Ascending aorta (tissue), 2 donors: Measurements from ENCODE around the gene ENPP4. TPM values are rescaled to one million over a fixed set of nuclear protein-coding genes. Genes with fewer than 3 reads are reported as not detected.

Source experiments
- DNase-seq, 2 donors: peaks; one replicate each; pipeline ENCODE4 v3.0.0-alpha.2; 2019; ENCODE audit warnings: low spot score in 2 of 2
- H3K27ac ChIP-seq, 2 donors: fragments of 200-600 bp; sonication (generic); one replicate each; pipeline ENCODE4 v1.5.1; 2016 to 2017; ENCODE audit warnings: mild to moderate bottlenecking in 1 of 2
- H3K27me3 ChIP-seq: fragments of 200-600 bp; sonication (generic); one replicate; pipeline ENCODE4 v1.5.1; 2017
- H3K36me3 ChIP-seq, 2 donors: fragments of 200-600 bp; sonication (generic); one replicate each; pipeline ENCODE4 v1.5.1; 2016
- H3K4me1 ChIP-seq, 2 donors: fragments of 200-600 bp; sonication (generic); one replicate each; pipeline ENCODE4 v1.5.1; 2016 to 2017; ENCODE audit warnings: mild to moderate bottlenecking in 1 of 2
- H3K4me3 ChIP-seq, 2 donors: fragments of 200-600 bp; sonication (generic); one replicate each; pipeline ENCODE4 v1.5.1; 2016 to 2017; ENCODE audit warnings: mild to moderate bottlenecking in 1 of 2
- H3K9me3 ChIP-seq, 2 donors: fragments of 200-600 bp; sonication (generic); one replicate each; pipeline ENCODE4 v1.5.1; 2016
- CTCF ChIP-seq, 3 experiments: fragments of 200-600 bp in 2 of 3; fragments of 450-650 bp in 1 of 3; sonication (generic) in 2 of 3; IDR thresholded peaks; one replicate each; pipeline ENCODE4 v1.5.1; 2016 to 2019; ENCODE audit warnings: antibody characterized with exemption in 3 of 3, mild to moderate bottlenecking in 1 of 3, moderate library complexity in 1 of 3
- intact Hi-C: fragments of 100-400 bp; cut with DNase I; formaldehyde crosslinking; loops from one replicate; pipeline ENCODE4 v1.15.1; 2023
- total RNA-seq: library from RNA; depleted of rRNA; stranded (reverse); fragments of >200 nt; gene quantifications from one replicate; pipeline ENCODE4 v1.1.0, GENCODE V29; 2016

The ENPP4 gene
- total RNA-seq, 1 donor from 2014 or later = 12.5 TPM

GRCh38 chr6:46174904-46175303 is 45.1 kb downstream of the ENPP4 start:
- Histone ChIP-seq H3K36me3 (no peaks in the 10 kb centered on the region), H3K27me3 (no peaks in the 10 kb centered on the region), H3K9me3 (no peaks in the 10 kb centered on the region), H3K4me3 (no peak overlapping the region), H3K4me1 (no peaks in the 10 kb centered on the region), H3K27ac (no peak overlapping the region)
- no peak for TF ChIP-seq CTCF (IDR thresholded peaks at IDR 0.05)
- intact Hi-C loops = no loop called here
- no peak for DNase-seq

GRCh38 chr6:46175446-46175845 is 45.7 kb downstream of the ENPP4 start:
- H3K4me1 ChIP-seq = no peaks in the 10 kb centered on the region
- intact Hi-C loops = no loop called here
- no peaks in the 10 kb centered on the region for H3K9me3 ChIP-seq
- DNase-seq = no peak
- no peaks in the 10 kb centered on the region for H3K36me3 ChIP-seq
- no peaks in the 10 kb centered on the region for H3K27me3 ChIP-seq
- H3K27ac ChIP-seq = no peak overlapping the region
- no peak overlapping the region for H3K4me3 ChIP-seq
- TF ChIP-seq CTCF (IDR thresholded peaks at IDR 0.05) = no peak

- Histone ChIP-seq H3K4me1 (no peaks in the 10 kb centered on the region), H3K36me3 (no peaks in the 10 kb centered on the region), H3K27me3 (no peaks in the 10 kb centered on the region), H3K27ac (no peak overlapping the region), H3K9me3 (no peaks in the 10 kb centered on the region), H3K4me3 (no peak overlapping the region)
- intact Hi-C loops = no loop called here
- TF ChIP-seq CTCF (IDR thresholded peaks at IDR 0.05) = no peak
- no peak for DNase-seq
Measured at GRCh38 chr6:46175976-46176375, 46.2 kb downstream of the ENPP4 start.

GRCh38 chr6:46184114-46184513 is 54.3 kb downstream of the ENPP4 start:
- H3K36me3 ChIP-seq = no peaks in the 10 kb centered on the region
- no peak overlapping the region for H3K4me3 ChIP-seq
- no peaks in the 10 kb centered on the region for H3K4me1 ChIP-seq
- H3K9me3 ChIP-seq = no peaks in the 10 kb centered on the region
- DNase-seq = no peak
- no peak for TF ChIP-seq CTCF (IDR thresholded peaks at IDR 0.05)
- H3K27ac ChIP-seq = no peak overlapping the region
- no peaks in the 10 kb centered on the region for H3K27me3 ChIP-seq
- intact Hi-C loops = no loop called here

GRCh38 chr6:46186583-46186982 is 56.8 kb downstream of the ENPP4 start:
- intact Hi-C loops = no loop called here
- peaks cover 0 to 6% of the 10 kb centered on the region in 2 donors for H3K4me1 ChIP-seq
- no peaks in the 10 kb centered on the region for H3K27me3 ChIP-seq
- H3K36me3 ChIP-seq = no peaks in the 10 kb centered on the region
- no peak for DNase-seq
- H3K4me3 ChIP-seq = no peak overlapping the region
- H3K9me3 ChIP-seq = no peaks in the 10 kb centered on the region
- H3K27ac ChIP-seq = no peak overlapping the region
- TF ChIP-seq CTCF (IDR thresholded peaks at IDR 0.05) = no peak

GRCh38 chr6:46189726-46190125 is 59.9 kb downstream of the ENPP4 start:
- H3K4me1 ChIP-seq = peaks cover 0 to 15% of the 10 kb centered on the region in 2 donors
- H3K36me3 ChIP-seq = no peaks in the 10 kb centered on the region
- DNase-seq = no peak
- intact Hi-C loops = loop anchor here (5.0 kb wide), 1 partner anchor 62 kb away; the partner anchor contains the start of gene ENPP4
- no peaks in the 10 kb centered on the region for H3K9me3 ChIP-seq
- H3K27me3 ChIP-seq = no peaks in the 10 kb centered on the region
- no peak overlapping the region for H3K4me3 ChIP-seq
- no peak overlapping the region for H3K27ac ChIP-seq
- no peak for TF ChIP-seq CTCF (IDR thresholded peaks at IDR 0.05)
